HepG2 (cell line): ENCODE measurements around the gene GCHFR. TPM values are rescaled to one million over a fixed set of nuclear protein-coding genes. Genes with fewer than 3 reads are reported as not detected.
A peak's percentile ranks its signal among the peaks of the same experiment; 100 is the strongest.

Experiments
- CEBPZ ChIP-seq: IDR thresholded peaks from 2 replicates; pipeline ENCODE4 v1.6.1; 2012; ENCODE audit warnings: low read length, improper control_type of control experiment
- DDIT3 ChIP-seq: sonication (generic); formaldehyde crosslinking; IDR thresholded peaks from 2 replicates; pipeline ENCODE4 v1.4.0; 2020; ENCODE audit warnings: mild to moderate bottlenecking, missing genetic modification reagents
- ETS1 ChIP-seq: sonication (generic); formaldehyde crosslinking; IDR thresholded peaks from 2 replicates; pipeline ENCODE4 v1.4.0; 2020; ENCODE audit warnings: missing genetic modification reagents
- GATAD1 ChIP-seq: IDR thresholded peaks from 2 replicates; pipeline ENCODE4 v1.6.1; 2016; ENCODE audit warnings: missing genetic modification reagents, missing compliant biosample characterization
- GLI4 ChIP-seq: sonication (generic); formaldehyde crosslinking; IDR thresholded peaks from 2 replicates; pipeline ENCODE4 v1.5.1; 2020; ENCODE audit warnings: missing genetic modification reagents, mild to moderate bottlenecking, moderate library complexity, borderline replicate concordance
- HDAC6 ChIP-seq: fragments of 200-600 bp; sonication (generic); IDR thresholded peaks from 2 replicates; pipeline ENCODE4 v1.7.0; 2017; ENCODE audit warnings: mild to moderate bottlenecking, antibody characterized with exemption, low read length, low read depth
- HOXA5 ChIP-seq: sonication (generic); formaldehyde crosslinking; IDR thresholded peaks from 2 replicates; pipeline ENCODE4 v1.4.0; 2020; ENCODE audit warnings: missing genetic modification reagents
- MED1 ChIP-seq: sonication (generic); formaldehyde crosslinking; IDR thresholded peaks from 2 replicates; pipeline ENCODE4 v1.4.0; 2020; ENCODE audit warnings: missing genetic modification reagents
- MYPOP ChIP-seq: sonication (generic); formaldehyde crosslinking; IDR thresholded peaks from 2 replicates; pipeline ENCODE4 v1.8.1; 2023; ENCODE audit warnings: mild to moderate bottlenecking, moderate library complexity, missing genetic modification reagents
- NAIF1 ChIP-seq: sonication (generic); formaldehyde crosslinking; IDR thresholded peaks from 2 replicates; pipeline ENCODE4 v1.5.0; 2020; ENCODE audit warnings: mild to moderate bottlenecking, missing genetic modification reagents, borderline replicate concordance
- PHF21A ChIP-seq: sonication (generic); formaldehyde crosslinking; IDR thresholded peaks from 2 replicates; pipeline ENCODE4 v1.5.0; 2020; ENCODE audit warnings: mild to moderate bottlenecking, missing genetic modification reagents
- RBM39 ChIP-seq: fragments of 200-400 bp; formaldehyde crosslinking; IDR thresholded peaks from one replicate; pipeline ENCODE4 v1.6.1; 2018; ENCODE audit warnings: antibody characterized with exemption, mild to moderate bottlenecking, low read depth, low read length; ENCODE audit not compliant: poor library complexity, severe bottlenecking
- SAP130 ChIP-seq: IDR thresholded peaks from 2 replicates; pipeline ENCODE4 v1.6.1; 2016; ENCODE audit warnings: low read depth
- SP2 ChIP-seq: sonication (generic); formaldehyde crosslinking; IDR thresholded peaks from 2 replicates; pipeline ENCODE4 v1.5.1; 2020; ENCODE audit warnings: mild to moderate bottlenecking, missing genetic modification reagents
- ZBTB4 ChIP-seq: sonication (generic); formaldehyde crosslinking; IDR thresholded peaks from 2 replicates; pipeline ENCODE4 v1.4.0; 2020; ENCODE audit warnings: missing genetic modification reagents, mild to moderate bottlenecking, borderline replicate concordance
- ZNF224 ChIP-seq: sonication (generic); formaldehyde crosslinking; IDR thresholded peaks from 2 replicates; pipeline ENCODE4 v1.5.0; 2020; ENCODE audit warnings: mild to moderate bottlenecking, missing genetic modification reagents
- ZNF441 ChIP-seq: sonication (generic); formaldehyde crosslinking; IDR thresholded peaks from 2 replicates; pipeline ENCODE4 v1.7.0; 2021; ENCODE audit warnings: missing genetic modification reagents, borderline replicate concordance
- ZNF567 ChIP-seq: sonication (generic); formaldehyde crosslinking; IDR thresholded peaks from 2 replicates; pipeline ENCODE4 v1.8.1; 2023; ENCODE audit warnings: mild to moderate bottlenecking, missing genetic modification reagents, borderline replicate concordance
- ZNF605 ChIP-seq: sonication (generic); formaldehyde crosslinking; IDR thresholded peaks from 2 replicates; pipeline ENCODE4 v1.8.0; 2022; ENCODE audit warnings: mild to moderate bottlenecking, missing genetic modification reagents
- polyA plus RNA-seq, 8 experiments: library from polyadenylated mRNA; depleted of rRNA in 3 of 8; stranded (reverse) in 7 of 8; unstranded in 1 of 8; fragments of >200 nt; fragmentation: Illumina TruSeq in 4 of 8; extraction: Trizol in 4 of 8; gene quantifications; 2 replicates each; pipeline versions ENCODE4 v1.2.1 to v1.2.3, GENCODE V29; 2011 to 2016; ENCODE audit warnings: low read depth in 4 of 8, missing spikeins in 1 of 8, mixed read lengths in 1 of 8; ENCODE audit not compliant: insufficient read depth in 1 of 8
- total RNA-seq, 5 experiments: library from RNA; depleted of rRNA; stranded (reverse); fragments of >200 nt; fragmentation: Illumina TruSeq; extraction: Trizol; gene quantifications; 2 replicates each; pipeline ENCODE4 v1.2.3, GENCODE V29; 2016; ENCODE audit warnings: low read depth in 1 of 5

GCHFR gene
- total and polyA plus RNA-seq, 2 of the 13 experiments (the other 11 are each of a cell fraction or from before 2014, with no cell fraction given): 51.5 to 92.4 TPM

GRCh38 chr15:40807028-40807887 lies 43.4 kb downstream of the GCHFR start, which contains the start of the genes DNAJC17 and ZFYVE19 (continued):
- TF ChIP-seq ZBTB4 (CRISPR knock-in tag) (no peak), NAIF1 (CRISPR knock-in tag) (peak; percentile 62; the same call in 1 of the 2 replicates), GLI4 (CRISPR knock-in tag) (peak; percentile 60; the same call in 1 of the 2 replicates), ZNF224 (CRISPR knock-in tag) (0 out of 2 replicates have a peak, but pooled peaks have one; percentile 55), HDAC6 (no peak), MYPOP (peak; percentile 30; the same call in 1 of the 2 replicates), GATAD1 (CRISPR knock-in tag) (peak; percentile 86; the same call in 1 of the 2 replicates), MED1 (CRISPR knock-in tag) (peak; percentile 49; the same call in 1 of the 2 replicates), HOXA5 (0 out of 2 replicates have a peak, but pooled peaks have one; percentile 46), ETS1 (no peak), PHF21A (CRISPR knock-in tag) (peak; percentile 82), SAP130 (peak; percentile 81), ZNF567 (CRISPR knock-in tag) (no peak), RBM39 (peak; percentile 41), SP2 (no peak), ZNF441 (peak; percentile 39; the same call in 1 of the 2 replicates), ZNF605 (CRISPR knock-in tag) (peak; percentile 44), CEBPZ (no peak), DDIT3 (CRISPR knock-in tag) (peak; percentile 36; the same call in 1 of the 2 replicates)
